ENCODE data around the gene ARHGAP26.

DNA sequence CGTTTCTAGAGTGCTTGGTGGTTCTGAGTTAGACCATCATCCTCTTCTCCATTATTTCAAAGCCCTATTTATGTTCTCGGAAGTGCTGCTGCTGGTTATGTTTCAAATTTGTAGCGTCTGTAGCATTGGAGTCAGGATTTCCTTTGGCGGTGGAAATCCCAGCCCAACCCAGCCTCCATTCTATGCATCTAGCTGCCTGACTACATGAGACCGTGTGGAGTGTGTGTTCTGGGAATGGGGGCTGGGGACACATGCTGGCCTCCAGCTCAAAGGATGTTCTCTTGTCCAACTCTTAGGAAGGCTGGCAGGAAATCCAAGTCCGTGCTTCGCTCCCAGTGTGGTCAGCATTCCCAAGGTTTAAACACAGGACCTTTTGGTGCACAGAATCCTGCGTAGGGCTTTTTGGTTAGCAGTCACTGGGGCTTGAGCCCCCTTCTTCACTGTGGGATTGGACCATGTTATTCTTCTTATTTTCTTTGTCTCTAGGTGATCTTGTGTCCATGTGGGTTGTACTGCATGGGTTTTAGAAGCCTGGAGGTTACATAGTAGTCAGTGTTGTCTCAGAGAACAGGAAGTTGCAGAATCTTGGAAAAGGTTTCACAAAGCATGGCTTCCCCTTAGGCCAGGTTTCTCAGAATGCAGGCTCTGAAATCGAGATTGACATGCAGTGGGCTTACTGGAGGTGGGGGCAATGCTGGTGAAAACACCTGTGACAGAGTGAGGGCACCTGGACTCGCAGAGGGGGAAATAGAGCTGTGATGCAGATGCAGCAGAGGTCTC, 132.2 kb downstream of the ARHGAP26 start:
- TF ChIP-seq, protein P1, sequence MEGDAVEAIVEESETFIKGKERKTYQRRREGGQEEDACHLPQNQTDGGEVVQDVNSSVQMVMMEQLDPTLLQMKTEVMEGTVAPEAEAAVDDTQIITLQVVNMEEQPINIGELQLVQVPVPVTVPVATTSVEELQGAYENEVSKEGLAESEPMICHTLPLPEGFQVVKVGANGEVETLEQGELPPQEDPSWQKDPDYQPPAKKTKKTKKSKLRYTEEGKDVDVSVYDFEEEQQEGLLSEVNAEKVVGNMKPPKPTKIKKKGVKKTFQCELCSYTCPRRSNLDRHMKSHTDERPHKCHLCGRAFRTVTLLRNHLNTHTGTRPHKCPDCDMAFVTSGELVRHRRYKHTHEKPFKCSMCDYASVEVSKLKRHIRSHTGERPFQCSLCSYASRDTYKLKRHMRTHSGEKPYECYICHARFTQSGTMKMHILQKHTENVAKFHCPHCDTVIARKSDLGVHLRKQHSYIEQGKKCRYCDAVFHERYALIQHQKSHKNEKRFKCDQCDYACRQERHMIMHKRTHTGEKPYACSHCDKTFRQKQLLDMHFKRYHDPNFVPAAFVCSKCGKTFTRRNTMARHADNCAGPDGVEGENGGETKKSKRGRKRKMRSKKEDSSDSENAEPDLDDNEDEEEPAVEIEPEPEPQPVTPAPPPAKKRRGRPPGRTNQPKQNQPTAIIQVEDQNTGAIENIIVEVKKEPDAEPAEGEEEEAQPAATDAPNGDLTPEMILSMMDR (IDR thresholded peaks at IDR 0.05) = no peak
- TF ChIP-seq POLR2A (IDR thresholded peaks at IDR 0.05) = no peak
